HepG2 (cell line): ENCODE data around the gene MRFAP1L1. TPM values are rescaled to one million over a fixed set of nuclear protein-coding genes. Genes with fewer than 3 reads are reported as not detected.

Experiments used
- AGO2 ChIP-seq: fragments of 200-400 bp; formaldehyde crosslinking; optimal IDR thresholded peaks from 2 replicates; pipeline ENCODE3; 2017; ENCODE audit warnings: mild to moderate bottlenecking, low read depth, low read length, moderate library complexity
- AKAP8 ChIP-seq: sonication (generic); formaldehyde crosslinking; IDR thresholded peaks from 2 replicates; pipeline ENCODE4 v1.5.1; 2020; ENCODE audit warnings: mild to moderate bottlenecking, missing genetic modification reagents
- BCL6 ChIP-seq: IDR thresholded peaks from 2 replicates; pipeline ENCODE4 v1.6.1; 2016; ENCODE audit warnings: missing genetic modification reagents, missing compliant biosample characterization
- ERF ChIP-seq: IDR thresholded peaks from 2 replicates; pipeline ENCODE4 v1.6.1; 2018; ENCODE audit warnings: missing biosample characterization, missing genetic modification reagents
- HOXA5 ChIP-seq: sonication (generic); formaldehyde crosslinking; IDR thresholded peaks from 2 replicates; pipeline ENCODE4 v1.4.0; 2020; ENCODE audit warnings: missing genetic modification reagents
- MTA1 ChIP-seq: sonication (generic); formaldehyde crosslinking; IDR thresholded peaks from 2 replicates; pipeline ENCODE4 v1.4.0; 2020; ENCODE audit warnings: missing genetic modification reagents, mild to moderate bottlenecking, borderline replicate concordance
- MXD4 ChIP-seq: IDR thresholded peaks from 2 replicates; pipeline ENCODE4 v1.6.1; 2016; ENCODE audit warnings: mild to moderate bottlenecking, missing biosample characterization, missing genetic modification reagents
- PCBP2 ChIP-seq: fragments of 200-400 bp; formaldehyde crosslinking; optimal IDR thresholded peaks from 2 replicates; pipeline ENCODE3; 2018; ENCODE audit warnings: low read length, low read depth; ENCODE audit not compliant: poor library complexity, severe bottlenecking
- PPARG ChIP-seq: conservative IDR thresholded peaks from 2 replicates; pipeline ENCODE4 v1.6.1; 2016; ENCODE audit warnings: missing biosample characterization, missing genetic modification reagents
- TARDBP ChIP-seq: sonication (generic); formaldehyde crosslinking; IDR thresholded peaks from 2 replicates; pipeline ENCODE4 v1.8.0; 2022; ENCODE audit warnings: mild to moderate bottlenecking, missing genetic modification reagents
- ZFAT ChIP-seq: sonication (generic); formaldehyde crosslinking; conservative IDR thresholded peaks from 2 replicates; pipeline ENCODE4 v1.8.1; 2023; ENCODE audit warnings: missing genetic modification reagents, inconsistent platforms
- ZFP90 ChIP-seq: sonication (generic); formaldehyde crosslinking; IDR thresholded peaks from 2 replicates; pipeline ENCODE4 v1.8.0; 2022; ENCODE audit warnings: missing genetic modification reagents, mild to moderate bottlenecking, inconsistent platforms, borderline replicate concordance
- ZNF484 ChIP-seq: sonication (generic); formaldehyde crosslinking; IDR thresholded peaks from 2 replicates; pipeline ENCODE4 v1.5.1; 2020; ENCODE audit warnings: mild to moderate bottlenecking, low read depth, missing genetic modification reagents, borderline replicate concordance
- polyA plus RNA-seq, 8 experiments: library from polyadenylated mRNA; depleted of rRNA in 3 of 8; stranded (reverse) in 7 of 8; unstranded in 1 of 8; fragments of >200 nt; fragmentation: Illumina TruSeq in 4 of 8; extraction: Trizol in 4 of 8; gene quantifications; 2 replicates each; pipeline versions ENCODE4 v1.2.1 to v1.2.3, GENCODE V29; 2011 to 2016; ENCODE audit warnings: low read depth in 4 of 8, missing spikeins in 1 of 8, mixed read lengths in 1 of 8; ENCODE audit not compliant: insufficient read depth in 1 of 8
- total RNA-seq, 5 experiments: library from RNA; depleted of rRNA; stranded (reverse); fragments of >200 nt; fragmentation: Illumina TruSeq; extraction: Trizol; gene quantifications; 2 replicates each; pipeline ENCODE4 v1.2.3, GENCODE V29; 2016; ENCODE audit warnings: low read depth in 1 of 5
- TF ChIP-seq, protein P1 (sequence below): sonication (generic); formaldehyde crosslinking; IDR thresholded peaks from 2 replicates; pipeline ENCODE4 v1.8.0; 2022; ENCODE audit warnings: missing genetic modification reagents, mild to moderate bottlenecking, moderate library complexity, borderline replicate concordance
- TF ChIP-seq, protein P2 (sequence below): sonication (generic); formaldehyde crosslinking; IDR thresholded peaks from 2 replicates; pipeline ENCODE4 v1.5.1; 2020; ENCODE audit warnings: missing genetic modification reagents, mild to moderate bottlenecking, borderline replicate concordance
- TF ChIP-seq, protein P3 (sequence below): sonication (generic); formaldehyde crosslinking; IDR thresholded peaks from 2 replicates; pipeline ENCODE4 v1.4.0; 2020; ENCODE audit warnings: missing genetic modification reagents
- TF ChIP-seq, protein P4 (sequence below): sonication (generic); formaldehyde crosslinking; IDR thresholded peaks from 2 replicates; pipeline ENCODE4 v1.4.0; 2020; ENCODE audit warnings: mild to moderate bottlenecking, missing genetic modification reagents
- TF ChIP-seq, protein P5 (sequence below): sonication (generic); formaldehyde crosslinking; conservative IDR thresholded peaks from 2 replicates; pipeline ENCODE4 v1.4.0; 2020; ENCODE audit warnings: missing genetic modification reagents
- TF ChIP-seq, protein P6 (sequence below): sonication (generic); formaldehyde crosslinking; IDR thresholded peaks from 2 replicates; pipeline ENCODE4 v1.8.1; 2023; ENCODE audit warnings: mild to moderate bottlenecking, missing genetic modification reagents

The MRFAP1L1 gene
- total and polyA plus RNA-seq, 2 of the 13 experiments (the other 11 are each of a cell fraction or from before 2014, with no cell fraction given), result 44.8 to 76.6 TPM

DNA sequence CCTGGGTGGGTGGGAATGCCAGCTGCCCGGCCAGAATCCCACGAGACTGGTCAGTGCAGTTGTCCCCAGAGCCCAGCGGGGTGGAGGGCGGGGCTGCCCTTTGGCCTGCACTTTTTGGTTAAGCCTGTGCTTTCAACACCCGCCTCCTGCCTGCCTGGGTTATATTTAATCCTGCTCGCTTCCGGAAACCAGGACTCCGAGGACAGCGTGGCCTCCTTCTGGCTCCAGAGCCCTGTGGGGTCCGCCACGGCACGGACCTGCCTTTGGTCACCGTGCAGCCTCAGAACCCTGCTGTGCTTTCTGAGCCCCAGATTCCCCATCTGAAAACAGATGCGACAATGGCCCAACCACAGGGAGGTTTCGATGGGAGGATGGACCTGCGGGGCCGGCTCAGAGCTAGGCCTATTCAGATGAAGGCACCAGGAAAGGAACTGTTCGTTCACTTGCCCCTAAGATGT, 43.5 kb upstream of the MRFAP1L1 start (continued):
- TF ChIP-seq, protein P1, sequence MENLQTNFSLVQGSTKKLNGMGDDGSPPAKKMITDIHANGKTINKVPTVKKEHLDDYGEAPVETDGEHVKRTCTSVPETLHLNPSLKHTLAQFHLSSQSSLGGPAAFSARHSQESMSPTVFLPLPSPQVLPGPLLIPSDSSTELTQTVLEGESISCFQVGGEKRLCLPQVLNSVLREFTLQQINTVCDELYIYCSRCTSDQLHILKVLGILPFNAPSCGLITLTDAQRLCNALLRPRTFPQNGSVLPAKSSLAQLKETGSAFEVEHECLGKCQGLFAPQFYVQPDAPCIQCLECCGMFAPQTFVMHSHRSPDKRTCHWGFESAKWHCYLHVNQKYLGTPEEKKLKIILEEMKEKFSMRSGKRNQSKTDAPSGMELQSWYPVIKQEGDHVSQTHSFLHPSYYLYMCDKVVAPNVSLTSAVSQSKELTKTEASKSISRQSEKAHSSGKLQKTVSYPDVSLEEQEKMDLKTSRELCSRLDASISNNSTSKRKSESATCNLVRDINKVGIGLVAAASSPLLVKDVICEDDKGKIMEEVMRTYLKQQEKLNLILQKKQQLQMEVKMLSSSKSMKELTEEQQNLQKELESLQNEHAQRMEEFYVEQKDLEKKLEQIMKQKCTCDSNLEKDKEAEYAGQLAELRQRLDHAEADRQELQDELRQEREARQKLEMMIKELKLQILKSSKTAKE (CRISPR knock-in tag), result peak; percentile 74; the same call in 1 of the 2 replicates
- TF ChIP-seq AGO2 (peak; percentile 30), TARDBP (peak; percentile 74), BCL6 (CRISPR knock-in tag) (peak; percentile 72), MXD4 (CRISPR knock-in tag) (0 out of 2 replicates have a peak, but pooled peaks have one; percentile 67), ZFP90 (CRISPR knock-in tag) (peak; percentile 71; the same call in 1 of the 2 replicates), ERF (peak; percentile 52), AKAP8 (CRISPR knock-in tag) (0 out of 2 replicates have a peak, but pooled peaks have one; percentile 51), PPARG (peak; percentile 98), ZNF484 (CRISPR knock-in tag) (no peak), ZFAT (no peak), PCBP2 (no peak), MTA1 (peak; percentile 90; the same call in 1 of the 2 replicates), HOXA5 (CRISPR knock-in tag) (peak; percentile 75)
- TF ChIP-seq, protein P2, sequence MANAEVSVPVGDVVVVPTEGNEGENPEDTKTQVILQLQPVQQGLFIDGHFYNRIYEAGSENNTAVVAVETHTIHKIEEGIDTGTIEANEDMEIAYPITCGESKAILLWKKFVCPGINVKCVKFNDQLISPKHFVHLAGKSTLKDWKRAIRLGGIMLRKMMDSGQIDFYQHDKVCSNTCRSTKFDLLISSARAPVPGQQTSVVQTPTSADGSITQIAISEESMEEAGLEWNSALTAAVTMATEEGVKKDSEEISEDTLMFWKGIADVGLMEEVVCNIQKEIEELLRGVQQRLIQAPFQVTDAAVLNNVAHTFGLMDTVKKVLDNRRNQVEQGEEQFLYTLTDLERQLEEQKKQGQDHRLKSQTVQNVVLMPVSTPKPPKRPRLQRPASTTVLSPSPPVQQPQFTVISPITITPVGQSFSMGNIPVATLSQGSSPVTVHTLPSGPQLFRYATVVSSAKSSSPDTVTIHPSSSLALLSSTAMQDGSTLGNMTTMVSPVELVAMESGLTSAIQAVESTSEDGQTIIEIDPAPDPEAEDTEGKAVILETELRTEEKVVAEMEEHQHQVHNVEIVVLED (CRISPR knock-in tag), result peak; percentile 39; the same call in 1 of the 2 replicates
- TF ChIP-seq, protein P3, sequence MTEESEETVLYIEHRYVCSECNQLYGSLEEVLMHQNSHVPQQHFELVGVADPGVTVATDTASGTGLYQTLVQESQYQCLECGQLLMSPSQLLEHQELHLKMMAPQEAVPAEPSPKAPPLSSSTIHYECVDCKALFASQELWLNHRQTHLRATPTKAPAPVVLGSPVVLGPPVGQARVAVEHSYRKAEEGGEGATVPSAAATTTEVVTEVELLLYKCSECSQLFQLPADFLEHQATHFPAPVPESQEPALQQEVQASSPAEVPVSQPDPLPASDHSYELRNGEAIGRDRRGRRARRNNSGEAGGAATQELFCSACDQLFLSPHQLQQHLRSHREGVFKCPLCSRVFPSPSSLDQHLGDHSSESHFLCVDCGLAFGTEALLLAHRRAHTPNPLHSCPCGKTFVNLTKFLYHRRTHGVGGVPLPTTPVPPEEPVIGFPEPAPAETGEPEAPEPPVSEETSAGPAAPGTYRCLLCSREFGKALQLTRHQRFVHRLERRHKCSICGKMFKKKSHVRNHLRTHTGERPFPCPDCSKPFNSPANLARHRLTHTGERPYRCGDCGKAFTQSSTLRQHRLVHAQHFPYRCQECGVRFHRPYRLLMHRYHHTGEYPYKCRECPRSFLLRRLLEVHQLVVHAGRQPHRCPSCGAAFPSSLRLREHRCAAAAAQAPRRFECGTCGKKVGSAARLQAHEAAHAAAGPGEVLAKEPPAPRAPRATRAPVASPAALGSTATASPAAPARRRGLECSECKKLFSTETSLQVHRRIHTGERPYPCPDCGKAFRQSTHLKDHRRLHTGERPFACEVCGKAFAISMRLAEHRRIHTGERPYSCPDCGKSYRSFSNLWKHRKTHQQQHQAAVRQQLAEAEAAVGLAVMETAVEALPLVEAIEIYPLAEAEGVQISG (CRISPR knock-in tag), result peak; percentile 84
- TF ChIP-seq, protein P4, sequence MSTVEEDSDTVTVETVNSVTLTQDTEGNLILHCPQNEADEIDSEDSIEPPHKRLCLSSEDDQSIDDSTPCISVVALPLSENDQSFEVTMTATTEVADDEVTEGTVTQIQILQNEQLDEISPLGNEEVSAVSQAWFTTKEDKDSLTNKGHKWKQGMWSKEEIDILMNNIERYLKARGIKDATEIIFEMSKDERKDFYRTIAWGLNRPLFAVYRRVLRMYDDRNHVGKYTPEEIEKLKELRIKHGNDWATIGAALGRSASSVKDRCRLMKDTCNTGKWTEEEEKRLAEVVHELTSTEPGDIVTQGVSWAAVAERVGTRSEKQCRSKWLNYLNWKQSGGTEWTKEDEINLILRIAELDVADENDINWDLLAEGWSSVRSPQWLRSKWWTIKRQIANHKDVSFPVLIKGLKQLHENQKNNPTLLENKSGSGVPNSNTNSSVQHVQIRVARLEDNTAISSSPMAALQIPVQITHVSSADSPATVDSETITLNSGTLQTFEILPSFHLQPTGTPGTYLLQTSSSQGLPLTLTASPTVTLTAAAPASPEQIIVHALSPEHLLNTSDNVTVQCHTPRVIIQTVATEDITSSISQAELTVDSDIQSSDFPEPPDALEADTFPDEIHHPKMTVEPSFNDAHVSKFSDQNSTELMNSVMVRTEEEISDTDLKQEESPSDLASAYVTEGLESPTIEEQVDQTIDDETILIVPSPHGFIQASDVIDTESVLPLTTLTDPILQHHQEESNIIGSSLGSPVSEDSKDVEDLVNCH (CRISPR knock-in tag), result no peak
- TF ChIP-seq, protein P5, sequence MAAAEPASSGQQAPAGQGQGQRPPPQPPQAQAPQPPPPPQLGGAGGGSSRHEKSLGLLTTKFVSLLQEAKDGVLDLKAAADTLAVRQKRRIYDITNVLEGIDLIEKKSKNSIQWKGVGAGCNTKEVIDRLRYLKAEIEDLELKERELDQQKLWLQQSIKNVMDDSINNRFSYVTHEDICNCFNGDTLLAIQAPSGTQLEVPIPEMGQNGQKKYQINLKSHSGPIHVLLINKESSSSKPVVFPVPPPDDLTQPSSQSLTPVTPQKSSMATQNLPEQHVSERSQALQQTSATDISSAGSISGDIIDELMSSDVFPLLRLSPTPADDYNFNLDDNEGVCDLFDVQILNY (CRISPR knock-in tag), result no peak
- TF ChIP-seq, protein P6, sequence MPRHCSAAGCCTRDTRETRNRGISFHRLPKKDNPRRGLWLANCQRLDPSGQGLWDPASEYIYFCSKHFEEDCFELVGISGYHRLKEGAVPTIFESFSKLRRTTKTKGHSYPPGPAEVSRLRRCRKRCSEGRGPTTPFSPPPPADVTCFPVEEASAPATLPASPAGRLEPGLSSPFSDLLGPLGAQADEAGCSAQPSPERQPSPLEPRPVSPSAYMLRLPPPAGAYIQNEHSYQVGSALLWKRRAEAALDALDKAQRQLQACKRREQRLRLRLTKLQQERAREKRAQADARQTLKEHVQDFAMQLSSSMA (CRISPR knock-in tag), result no peak
